ENCODE measurements around the gene SHISA9.
"Not testable (repeated sequence)": the region's sequence is repeated elsewhere in the genome, so short reads cannot be mapped to it uniquely, and the experiment has no call there.

SHISA9 gene

GRCh38 chr16:12901597-12902461 lies at the start of gene SHISA9:
Gene SHISA9, plus strand, starts transcription at chr16:12901598.
- Histone ChIP-seq H3K36me3 (ENCODE audit: control insufficient read depth, low read length) (no peaks in the 10 kb centered on the region), H3K79me2 (ENCODE audit: control insufficient read depth, low read length) (no peaks in the 10 kb centered on the region), H3K27me3 (ENCODE audit: control insufficient read depth, low read length) (no peaks in the 10 kb centered on the region; the same call in none of the 2 replicates), H3K4me2 (ENCODE audit: low read length) (no peak within 1 kb of the TSS), H3F3A (ENCODE audit: control insufficient read depth, insufficient read depth) (no peaks in the 10 kb centered on the region), H3K9me2 (replicated peaks; ENCODE audit: control insufficient read depth, low read length) (no peaks in the 10 kb centered on the region), H3K4me1 (ENCODE audit: control insufficient read depth, low read length) (no peaks in the 10 kb centered on the region), H3K27ac (ENCODE audit: low read depth, low read length) (no peak within 1 kb of the TSS), H3K9me3 (ENCODE audit: control insufficient read depth, insufficient read depth, low read length) (no peaks in the 10 kb centered on the region), H4K20me1 (ENCODE audit: control insufficient read depth, insufficient read depth, low read depth, low read length) (no peaks in the 10 kb centered on the region), H3K4me3 (ENCODE audit: low read length) (no peak within 1 kb of the TSS)
- TF ChIP-seq EZH2phosphoT487 (IDR thresholded peaks at IDR 0.05; ENCODE audit: borderline replicate concordance, low read length) (no peak), CTCF (IDR thresholded peaks at IDR 0.05; ENCODE audit: low read depth, low read length, poor library complexity, severe bottlenecking) (no peak)

- no peak overlapping the region for H3K4me2 ChIP-seq (ENCODE audit: low read length)
- no peaks in the 10 kb centered on the region for H3K9me2 ChIP-seq (replicated peaks; ENCODE audit: control insufficient read depth, low read length)
- H3K27me3 ChIP-seq (ENCODE audit: control insufficient read depth, low read length), result no peaks in the 10 kb centered on the region
- H3K79me2 ChIP-seq (ENCODE audit: control insufficient read depth, low read length), result no peaks in the 10 kb centered on the region
- H3K9me3 ChIP-seq (ENCODE audit: control insufficient read depth, insufficient read depth, low read length), result no peaks in the 10 kb centered on the region
- no peaks in the 10 kb centered on the region for H3K36me3 ChIP-seq (ENCODE audit: control insufficient read depth, low read length)
- no peak overlapping the region for H3K27ac ChIP-seq (ENCODE audit: low read depth, low read length)
- no peak overlapping the region for H3K4me3 ChIP-seq (ENCODE audit: low read length)
- no peaks in the 10 kb centered on the region for H3K4me1 ChIP-seq (ENCODE audit: control insufficient read depth, low read length)
- no peaks in the 10 kb centered on the region for H3F3A ChIP-seq (ENCODE audit: control insufficient read depth, insufficient read depth)
- H4K20me1 ChIP-seq (ENCODE audit: control insufficient read depth, insufficient read depth, low read depth, low read length), result no peaks in the 10 kb centered on the region
- no peak for TF ChIP-seq EZH2phosphoT487 (IDR thresholded peaks at IDR 0.05; ENCODE audit: borderline replicate concordance, low read length)
- TF ChIP-seq CTCF (IDR thresholded peaks at IDR 0.05; ENCODE audit: low read depth, low read length, poor library complexity, severe bottlenecking), result no peak
These were observed 47.4 kb upstream of the SHISA9 start for GRCh38 chr16:12853972-12854371.

- H3K27me3 ChIP-seq (ENCODE audit: control insufficient read depth, low read length); H3K36me3 ChIP-seq (ENCODE audit: control insufficient read depth, low read length); H3K4me3 ChIP-seq (ENCODE audit: low read length); H3K9me2 ChIP-seq (replicated peaks; ENCODE audit: control insufficient read depth, low read length); H3K9me3 ChIP-seq (ENCODE audit: control insufficient read depth, insufficient read depth, low read length); H3K4me2 ChIP-seq (ENCODE audit: low read length); H3F3A ChIP-seq (ENCODE audit: control insufficient read depth, insufficient read depth); H4K20me1 ChIP-seq (ENCODE audit: control insufficient read depth, insufficient read depth, low read depth, low read length); H3K79me2 ChIP-seq (ENCODE audit: control insufficient read depth, low read length); H3K27ac ChIP-seq (ENCODE audit: low read depth, low read length); H3K4me1 ChIP-seq (ENCODE audit: control insufficient read depth, low read length): not testable (repeated sequence)
These were observed 44.0 kb upstream of the SHISA9 start for GRCh38 chr16:12857435-12857834.

- no peaks in the 10 kb centered on the region for H3F3A ChIP-seq (ENCODE audit: control insufficient read depth, insufficient read depth)
- no peaks in the 10 kb centered on the region for H3K9me2 ChIP-seq (replicated peaks; ENCODE audit: control insufficient read depth, low read length)
- no peaks in the 10 kb centered on the region for H3K27me3 ChIP-seq (ENCODE audit: control insufficient read depth, low read length)
- no peak overlapping the region for H3K4me3 ChIP-seq (ENCODE audit: low read length)
- TF ChIP-seq EZH2phosphoT487 (IDR thresholded peaks at IDR 0.05; ENCODE audit: borderline replicate concordance, low read length), result no peak
- no peak for TF ChIP-seq CTCF (IDR thresholded peaks at IDR 0.05; ENCODE audit: low read depth, low read length, poor library complexity, severe bottlenecking)
- no peaks in the 10 kb centered on the region for H3K4me1 ChIP-seq (ENCODE audit: control insufficient read depth, low read length)
- H3K9me3 ChIP-seq (ENCODE audit: control insufficient read depth, insufficient read depth, low read length), result no peaks in the 10 kb centered on the region
- no peak overlapping the region for H3K4me2 ChIP-seq (ENCODE audit: low read length)
- H4K20me1 ChIP-seq (ENCODE audit: control insufficient read depth, insufficient read depth, low read depth, low read length), result no peaks in the 10 kb centered on the region
- no peaks in the 10 kb centered on the region for H3K79me2 ChIP-seq (ENCODE audit: control insufficient read depth, low read length)
- no peak overlapping the region for H3K27ac ChIP-seq (ENCODE audit: low read depth, low read length)
- no peaks in the 10 kb centered on the region for H3K36me3 ChIP-seq (ENCODE audit: control insufficient read depth, low read length)
These were observed 39.1 kb upstream of the SHISA9 start for GRCh38 chr16:12862327-12862726.
